SKM-1 treated with dmso at 0.1 percent for 144 hours (cell line): ENCODE measurements around the gene MINDY4.

Experiments
- DNase-seq: peaks from one replicate; lab custom pipeline; 2025; ENCODE audit not compliant: unreplicated experiment; lab: John Stamatoyannopoulos, UW

Gene MINDY4

DNA sequence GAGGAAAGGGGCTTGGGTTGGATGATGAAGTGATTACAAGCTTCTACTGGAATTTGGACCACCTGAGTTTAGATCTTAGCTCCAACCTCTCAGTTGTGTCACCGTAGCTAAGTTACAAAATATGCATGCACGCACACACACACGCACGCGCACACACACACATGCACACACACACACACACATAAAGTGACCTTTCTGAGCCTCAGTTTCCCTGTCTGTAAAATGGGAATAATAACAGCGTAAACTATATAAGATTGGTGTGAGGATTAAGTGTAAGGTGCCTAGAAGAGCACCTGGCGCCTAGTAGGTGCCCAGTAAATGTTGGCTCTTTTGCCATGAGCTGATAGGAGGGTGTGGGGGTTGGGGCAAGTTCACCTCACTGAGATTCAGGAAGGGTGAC, 127.8 kb downstream of the MINDY4 start:
- no peak for DNase-seq

DNA sequence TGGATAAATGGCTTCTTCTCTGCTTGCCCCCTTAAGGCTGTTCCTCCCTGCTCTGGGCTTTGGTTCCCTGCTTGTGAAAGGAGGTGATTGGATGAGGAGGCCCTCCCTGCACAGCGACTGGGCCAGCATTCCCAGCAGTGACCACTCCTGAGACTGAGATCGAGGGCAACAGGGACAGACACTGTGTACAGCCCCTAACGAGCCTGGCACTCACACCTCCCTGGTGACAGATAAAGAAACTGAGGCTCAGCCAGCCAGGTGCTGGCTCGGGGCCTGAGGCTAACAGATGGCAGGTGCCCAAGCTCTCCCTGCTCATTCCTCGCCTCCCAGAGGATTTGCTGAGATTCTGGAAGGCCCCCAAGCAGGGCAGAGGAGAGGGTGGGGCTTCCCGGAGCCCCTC, 128.4 kb downstream of the MINDY4 start:
- DNase-seq = no peak

DNA sequence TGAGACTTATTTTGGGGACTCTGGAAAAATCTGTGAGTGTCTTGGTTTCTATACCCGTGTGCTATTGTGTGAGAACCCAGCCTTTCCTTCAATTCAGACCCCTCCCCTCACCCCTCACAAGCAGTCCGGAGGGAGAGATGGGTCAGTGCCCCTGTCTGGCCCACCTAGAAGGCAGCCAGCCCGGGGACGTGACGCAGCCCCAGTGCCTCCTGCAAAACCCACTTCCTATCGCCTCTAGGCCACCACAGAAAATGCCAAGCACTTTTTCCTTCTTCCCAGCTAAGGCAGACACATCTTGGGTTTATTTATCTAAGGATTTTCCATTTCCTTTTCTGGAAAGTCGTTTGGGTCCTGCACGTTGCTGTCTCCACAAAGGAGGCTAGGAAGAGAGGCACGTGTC, 128.8 kb downstream of the MINDY4 start:
- no peak for DNase-seq

DNA sequence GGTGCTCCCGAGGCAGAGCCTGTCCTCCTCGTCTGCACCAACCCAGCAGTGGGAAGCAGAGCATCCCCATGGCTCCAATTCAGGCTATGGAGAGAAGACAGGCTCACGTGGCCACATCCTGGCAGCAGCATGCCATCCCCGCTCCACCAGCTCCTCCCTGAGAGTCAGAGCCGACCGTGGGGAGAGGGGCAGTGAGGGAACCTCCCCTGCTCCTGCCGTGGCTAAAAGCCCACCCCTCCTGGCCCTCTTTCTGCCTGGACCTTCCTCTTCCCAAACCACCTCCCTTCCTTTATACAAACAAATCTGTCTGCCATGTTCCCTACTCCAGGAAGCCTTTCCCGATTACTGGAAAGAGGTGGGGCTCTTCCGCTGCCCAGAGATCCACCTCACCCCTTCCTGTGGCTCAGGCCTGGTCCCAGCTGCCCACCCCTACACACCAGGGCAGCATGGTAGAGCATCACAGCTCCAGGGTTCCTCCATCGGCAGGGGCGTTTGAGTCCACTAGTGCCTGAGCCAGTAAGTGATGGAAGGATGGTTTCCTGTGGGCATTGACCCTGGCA, 129.7 kb downstream of the MINDY4 start:
- no peak for DNase-seq

DNA sequence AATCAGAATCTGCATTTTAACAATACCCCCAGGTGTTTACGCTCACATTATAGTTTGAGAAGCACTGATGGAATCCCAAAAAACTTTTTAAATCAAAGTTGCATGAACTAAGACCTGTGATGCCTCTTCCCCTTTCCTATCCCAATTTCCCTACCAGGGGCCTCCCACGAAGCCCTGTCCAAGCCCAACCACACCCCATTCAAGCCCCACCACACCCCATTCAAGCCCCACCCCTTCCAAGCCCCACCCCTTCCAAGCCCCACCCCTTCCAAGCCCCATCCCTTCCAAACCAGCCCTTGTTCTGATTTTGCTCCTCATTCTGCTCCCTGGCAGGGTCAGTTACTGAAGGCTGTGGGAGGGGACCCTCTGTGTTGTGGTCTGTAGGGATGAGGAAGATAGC, 130.6 kb downstream of the MINDY4 start:
- no peak for DNase-seq

DNA sequence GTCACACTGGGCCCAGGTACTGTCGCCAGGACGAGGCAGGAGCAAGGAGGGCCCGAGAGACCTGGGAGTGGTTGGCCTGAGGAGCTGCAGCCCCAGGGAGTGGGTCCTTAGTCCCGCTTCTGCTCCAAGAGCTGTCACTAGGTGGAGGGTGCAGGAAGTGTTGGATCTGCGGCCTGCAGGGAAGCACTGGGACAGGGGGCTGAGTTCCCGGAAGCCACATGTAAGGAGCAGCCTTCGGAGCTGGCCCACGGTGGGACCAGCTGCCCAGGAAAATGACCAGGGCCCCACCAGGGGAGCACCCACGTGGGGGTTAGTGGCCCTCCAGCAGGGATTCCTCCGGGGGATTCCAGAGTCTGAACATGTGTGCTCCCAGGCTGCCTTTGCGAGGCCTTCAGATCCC, 131.2 kb downstream of the MINDY4 start:
- DNase-seq = no peak

DNA sequence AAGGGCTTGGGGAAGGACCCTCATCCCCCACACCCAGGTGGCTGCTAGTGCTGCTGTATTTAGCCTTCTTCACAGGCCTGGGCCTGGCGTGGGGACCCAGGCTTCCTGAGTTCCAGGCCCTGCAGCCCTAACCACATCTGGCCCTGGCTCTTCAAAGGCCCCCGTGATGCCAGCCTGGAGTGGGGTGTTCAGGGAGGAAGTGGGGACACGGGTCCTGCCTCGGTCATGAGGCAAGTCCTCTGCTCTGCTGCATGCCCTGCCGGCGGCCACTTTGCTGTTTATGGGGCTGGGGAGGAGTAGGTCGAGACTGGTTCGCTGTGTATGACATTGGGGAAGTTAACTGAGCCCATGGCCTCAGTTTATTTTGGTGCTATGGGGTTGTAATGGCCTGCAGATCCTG, 131.9 kb downstream of the MINDY4 start:
- no peak for DNase-seq

DNA sequence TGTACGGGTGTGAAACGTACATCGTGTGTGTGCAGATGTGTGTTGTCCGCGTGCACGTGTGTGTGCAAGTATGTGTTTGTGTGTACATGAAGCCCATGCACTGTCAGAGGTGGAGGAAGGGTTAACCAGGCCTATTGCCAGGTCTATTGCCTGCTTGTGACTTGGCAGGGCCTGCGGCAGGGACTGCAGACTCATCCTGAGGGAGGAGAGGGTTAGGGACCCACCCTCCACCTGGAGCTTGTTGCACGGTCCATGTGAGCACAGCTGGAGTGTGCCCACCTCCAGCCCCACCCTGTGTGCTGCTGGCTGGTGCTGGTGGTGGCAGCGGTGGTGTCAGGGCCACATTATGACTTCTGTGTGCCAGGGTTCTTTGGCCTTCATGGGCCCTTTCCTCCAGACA, 133.3 kb downstream of the MINDY4 start:
- DNase-seq = no peak

DNA sequence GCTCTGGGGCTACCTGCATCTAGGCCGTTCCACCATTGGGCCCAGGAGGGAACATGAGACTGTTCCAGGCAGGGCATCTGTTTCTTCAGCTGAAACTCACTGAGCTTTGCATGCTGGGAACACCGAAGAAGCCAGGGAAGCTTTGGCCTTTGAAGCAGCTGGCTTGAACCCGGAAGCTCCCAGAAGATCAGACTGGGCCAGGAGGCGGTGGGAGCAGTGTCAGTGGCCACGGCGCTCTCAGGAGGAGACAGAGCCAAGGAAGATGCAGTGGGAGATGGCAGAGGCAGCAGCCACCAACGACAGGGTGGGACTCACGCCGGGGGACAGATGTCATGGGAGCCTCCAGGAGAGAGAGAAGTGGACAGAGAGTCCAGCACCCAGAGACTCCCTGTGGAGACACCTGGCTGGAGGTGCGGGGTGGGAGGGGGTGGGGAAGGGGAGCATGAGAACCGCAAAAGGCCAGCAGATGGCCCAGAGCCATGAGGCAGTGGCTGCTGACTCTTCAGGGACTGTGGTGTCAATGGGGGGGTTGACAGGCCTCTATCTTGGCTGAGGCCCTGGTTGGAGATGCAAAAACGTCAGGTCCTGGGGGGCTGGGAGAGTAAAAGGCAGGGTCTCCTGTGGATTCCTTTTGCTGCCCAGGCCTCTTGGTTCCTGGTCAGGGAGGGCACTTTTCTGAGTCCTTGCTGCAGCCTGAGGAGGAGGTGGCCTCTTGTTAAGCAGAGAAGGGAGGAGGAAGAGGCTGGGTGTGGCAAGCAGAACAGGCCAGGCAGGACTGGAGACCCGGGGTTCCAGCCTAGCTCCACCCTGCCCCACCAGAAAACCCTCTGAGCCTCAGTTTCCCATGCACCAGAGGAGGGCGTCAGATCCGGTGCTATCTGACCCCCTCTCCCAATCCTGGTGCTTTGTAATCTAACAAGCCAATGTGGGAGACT, 134.1 kb downstream of the MINDY4 start:
- DNase-seq = no peak

DNA sequence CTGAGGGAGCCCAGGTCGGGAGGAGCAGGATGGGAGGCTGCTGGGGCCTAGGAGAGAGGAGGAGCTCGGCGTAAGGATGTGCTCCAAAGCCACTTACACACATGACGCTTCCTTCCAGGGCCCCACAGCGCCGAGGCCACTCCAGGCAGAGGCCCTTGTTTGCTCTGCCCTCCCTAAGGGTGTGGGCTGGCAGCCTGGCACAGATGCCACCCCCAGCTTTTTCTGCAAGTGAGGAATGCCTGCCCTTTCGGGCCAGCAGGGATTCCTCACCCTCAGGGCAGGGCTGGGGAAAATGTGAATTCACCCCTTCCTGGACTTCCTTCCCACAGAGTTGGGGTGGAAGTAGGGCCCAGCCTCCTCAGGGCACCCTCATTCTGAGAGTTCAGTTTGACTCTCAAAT, 134.8 kb downstream of the MINDY4 start:
- DNase-seq = no peak

DNA sequence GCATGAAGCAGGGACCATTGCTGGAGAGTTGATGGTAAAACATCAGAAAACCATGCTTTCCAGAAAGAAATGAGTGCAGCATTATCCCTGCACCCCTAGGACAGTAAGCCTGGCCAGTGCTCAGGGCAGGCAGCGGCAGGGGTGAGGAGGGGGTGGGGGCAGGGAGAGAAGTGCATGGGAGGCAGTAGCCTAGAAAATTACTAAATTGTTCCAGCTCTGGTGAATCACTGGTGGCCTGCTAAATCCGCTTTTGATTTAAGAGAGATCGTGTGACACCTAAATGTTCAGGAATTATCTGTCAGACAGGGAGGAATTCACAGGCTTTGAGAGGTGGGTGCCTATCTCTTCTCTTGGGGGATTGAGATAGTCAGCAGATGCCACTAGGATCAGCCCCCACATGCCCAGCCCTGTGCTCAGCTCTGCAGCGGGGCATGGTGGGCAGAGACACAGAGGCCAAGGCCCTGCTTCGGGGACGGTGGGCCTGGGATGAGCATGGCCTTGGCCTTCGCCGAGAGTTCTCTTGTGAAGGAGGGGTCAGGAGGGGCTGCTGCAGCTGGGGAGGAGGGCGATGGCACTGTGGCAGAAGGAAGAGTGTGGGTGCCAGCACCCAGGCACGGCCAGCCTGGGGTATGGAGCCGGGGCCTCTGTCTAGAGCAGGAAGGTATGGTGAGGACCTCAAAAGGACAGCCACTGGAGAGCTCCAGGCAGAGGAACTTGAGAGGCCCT, 135.5 kb downstream of the MINDY4 start:
- no peak for DNase-seq

DNA sequence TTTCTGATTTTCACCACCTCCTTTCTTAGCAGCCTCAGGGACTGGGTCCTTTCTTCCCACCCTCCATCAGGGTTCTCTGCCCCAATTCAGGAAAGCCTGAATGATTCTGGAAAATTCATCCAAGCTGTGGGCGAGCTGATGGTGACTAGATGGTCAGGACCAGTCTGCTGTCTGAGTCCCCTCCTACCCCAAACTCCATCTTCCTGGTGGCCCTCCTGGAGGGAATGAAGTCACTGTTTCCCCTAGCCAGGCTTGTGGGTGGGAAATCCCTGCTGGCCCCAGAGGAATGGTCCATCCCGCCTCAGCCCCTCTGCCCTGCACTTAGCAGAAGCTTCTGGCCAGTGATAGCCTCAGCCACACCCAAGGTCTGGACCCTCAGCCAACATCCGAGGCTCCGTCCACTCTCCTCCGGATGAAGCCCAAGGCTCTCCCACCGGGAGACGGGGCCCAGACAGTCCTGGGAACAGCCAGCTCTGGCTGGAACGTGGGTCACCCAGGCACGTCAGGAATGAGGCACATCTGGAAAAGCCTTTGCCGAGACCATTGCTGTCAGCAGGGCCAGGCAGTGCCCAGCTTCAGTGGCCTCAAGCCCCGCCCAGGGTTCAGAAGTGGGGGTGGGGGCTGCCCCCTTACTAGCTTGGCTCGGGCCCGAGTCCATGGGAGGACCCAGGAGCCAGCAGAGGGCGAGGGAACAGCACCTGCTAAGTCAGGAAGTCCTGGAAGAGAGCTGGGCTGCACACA, 136.5 kb downstream of the MINDY4 start:
- DNase-seq = no peak

DNA sequence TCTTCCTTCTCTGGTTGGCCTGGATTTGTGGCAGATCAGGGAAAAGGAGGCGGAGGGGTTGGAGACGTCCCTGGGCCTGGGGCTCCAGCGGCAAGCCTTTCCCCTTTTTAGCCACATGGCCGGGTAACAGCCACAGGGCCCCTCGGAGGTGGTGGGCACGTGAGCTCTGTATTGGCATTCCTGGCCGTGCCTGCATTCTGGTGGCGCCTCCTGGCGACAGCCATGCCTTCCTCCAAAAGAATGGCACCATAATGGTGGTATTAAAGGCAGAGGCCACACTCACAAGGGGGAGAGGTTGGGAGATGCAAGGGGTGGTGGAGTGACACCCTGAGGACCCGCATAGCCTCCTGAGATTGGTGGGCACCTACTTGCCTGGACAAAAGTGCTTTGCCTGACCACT, 137.5 kb downstream of the MINDY4 start:
- no peak for DNase-seq

DNA sequence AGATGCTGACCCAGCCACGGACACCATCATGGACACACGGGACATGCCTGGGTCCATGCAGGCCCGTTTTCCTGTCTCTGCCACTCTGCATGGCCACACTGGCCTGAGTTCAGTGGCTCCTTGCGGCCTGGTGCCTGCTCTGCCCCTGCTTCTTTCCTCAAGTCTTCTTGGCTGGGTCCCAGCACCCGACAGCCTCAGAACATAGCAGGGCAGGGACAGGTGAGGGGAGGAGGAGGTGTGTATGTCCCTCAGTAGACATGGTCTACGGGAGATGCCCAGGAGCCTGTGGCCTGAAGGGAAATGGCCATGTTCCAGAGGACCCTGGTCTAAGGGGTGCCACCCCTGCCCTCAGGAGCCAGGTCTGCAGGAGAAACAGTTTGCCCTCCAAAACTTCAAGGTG, 138.2 kb downstream of the MINDY4 start:
- DNase-seq = no peak

DNA sequence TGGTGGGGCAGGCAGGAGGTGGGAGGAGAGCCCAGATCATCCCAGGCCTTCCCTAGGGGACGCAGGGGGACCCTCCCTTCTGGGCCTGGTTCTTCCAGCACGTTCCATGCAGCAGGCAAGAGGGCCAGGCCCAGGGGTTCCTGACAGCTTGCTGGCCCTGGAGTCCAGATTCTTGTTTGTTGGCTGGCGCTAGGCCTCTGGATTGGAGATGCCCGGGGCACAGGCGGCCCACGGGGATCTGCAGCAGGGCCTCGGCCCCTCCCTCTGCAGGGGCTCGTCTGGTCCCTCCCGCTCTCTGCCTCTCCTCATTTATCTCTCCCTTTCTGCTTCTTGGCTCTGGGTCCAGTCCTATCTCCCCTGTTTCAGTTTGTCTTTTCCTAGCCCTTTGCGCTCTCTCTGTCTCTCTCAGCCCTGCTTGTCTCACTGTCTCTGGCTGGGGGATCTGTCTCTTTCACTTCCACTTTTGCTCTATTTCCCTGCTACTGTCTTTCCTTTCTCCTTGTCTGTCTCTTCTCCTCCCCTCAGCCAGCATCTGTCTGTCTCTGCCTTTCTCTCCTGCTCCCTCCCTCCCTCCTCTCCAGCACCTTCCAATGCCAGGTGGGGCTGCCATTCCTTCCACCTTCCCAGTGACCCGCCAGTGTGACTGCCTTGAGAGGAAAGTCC, 139.3 kb downstream of the MINDY4 start:
- DNase-seq = no peak

DNA sequence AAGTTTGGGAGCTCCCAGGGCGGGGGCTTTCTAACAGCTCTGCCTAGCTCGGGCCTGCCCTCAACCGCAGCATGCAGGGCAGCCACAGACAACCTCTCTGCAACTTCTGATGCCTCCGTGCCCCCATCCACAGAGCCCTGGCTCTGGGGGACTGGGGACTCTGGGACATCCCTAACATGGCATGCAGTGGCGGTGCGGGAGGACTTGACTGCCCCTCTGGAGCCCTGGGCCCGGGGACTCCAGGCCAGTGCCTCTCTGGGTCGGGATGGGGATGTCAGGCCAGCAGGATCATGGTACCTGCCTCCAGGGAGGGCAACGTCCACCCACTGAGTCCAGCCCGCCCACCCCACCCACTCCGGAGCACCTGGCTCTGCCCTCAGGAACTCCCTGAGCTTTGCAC, 139.9 kb downstream of the MINDY4 start:
- no peak for DNase-seq

DNA sequence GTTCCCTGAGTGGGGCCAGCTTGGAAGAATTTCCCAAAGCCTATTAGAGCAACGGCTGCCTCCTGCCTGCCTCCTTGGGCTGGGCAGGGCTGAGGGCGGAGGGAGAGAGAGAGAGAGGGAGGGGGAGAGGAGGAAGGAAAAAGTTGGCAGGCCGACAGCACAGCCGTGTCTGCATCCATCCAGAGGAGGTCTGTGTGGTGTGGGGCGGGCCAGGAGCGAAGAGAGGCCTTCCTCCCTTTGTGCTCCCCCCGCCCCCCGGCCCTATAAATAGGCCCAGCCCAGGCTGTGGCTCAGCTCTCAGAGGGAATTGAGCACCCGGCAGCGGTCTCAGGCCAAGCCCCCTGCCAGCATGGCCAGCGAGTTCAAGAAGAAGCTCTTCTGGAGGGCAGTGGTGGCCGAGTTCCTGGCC, 140.3 kb downstream of the MINDY4 start, which contains the start of gene AQP1:
Gene AQP1 (plus strand): TSS at position 293 of the 409 bp plus-strand sequence. CDS start 57 bp downstream, at position 350.
- DNase-seq = no peak

DNA sequence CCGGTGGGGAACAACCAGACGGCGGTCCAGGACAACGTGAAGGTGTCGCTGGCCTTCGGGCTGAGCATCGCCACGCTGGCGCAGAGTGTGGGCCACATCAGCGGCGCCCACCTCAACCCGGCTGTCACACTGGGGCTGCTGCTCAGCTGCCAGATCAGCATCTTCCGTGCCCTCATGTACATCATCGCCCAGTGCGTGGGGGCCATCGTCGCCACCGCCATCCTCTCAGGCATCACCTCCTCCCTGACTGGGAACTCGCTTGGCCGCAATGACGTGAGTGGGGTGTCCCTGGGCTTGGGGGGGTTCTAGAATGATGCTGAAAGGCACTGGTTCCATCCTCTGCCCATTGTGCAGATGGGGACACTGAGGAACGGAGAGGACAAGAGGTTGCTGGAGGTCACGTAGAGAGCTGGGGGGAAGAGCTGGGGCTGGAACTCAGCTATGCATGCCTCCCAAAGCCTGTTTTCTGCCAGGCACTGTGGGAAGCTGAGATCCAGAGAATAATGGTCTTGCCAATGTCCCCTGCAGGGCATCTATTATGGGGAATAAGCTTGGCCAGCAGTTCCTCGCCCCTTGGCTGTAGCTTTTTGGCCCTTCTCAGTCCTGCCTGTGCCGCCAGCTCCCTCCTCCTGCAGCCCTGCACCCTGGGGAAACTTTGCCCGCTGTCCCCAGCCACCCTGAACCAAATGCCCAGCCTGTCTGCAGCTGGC, 141.0 kb downstream of the MINDY4 start:
- DNase-seq = no peak

DNA sequence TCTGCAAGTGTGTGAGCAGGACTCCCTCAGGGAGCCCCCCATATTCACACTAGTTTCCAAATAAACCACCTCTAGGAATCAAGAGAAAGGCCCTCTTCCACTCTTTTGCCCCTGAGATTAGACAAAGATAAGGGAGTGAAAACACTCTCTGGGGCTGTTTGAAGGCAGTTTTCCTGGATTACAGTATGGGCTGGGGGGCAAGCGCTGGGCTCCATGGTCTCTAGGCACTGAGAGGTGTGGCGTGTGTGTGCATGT, 141.4 kb downstream of the MINDY4 start:
- no peak for DNase-seq
